ENCODE data around the gene DPEP3. TPM values are rescaled to one million over a fixed set of nuclear protein-coding genes. Genes with fewer than 3 reads are reported as not detected.
A peak's percentile ranks its signal among the peaks of the same experiment; 100 is the strongest.

Gene DPEP3
- total RNA-seq, 1 donor from 2014 or later = 0.18 TPM

DNA sequence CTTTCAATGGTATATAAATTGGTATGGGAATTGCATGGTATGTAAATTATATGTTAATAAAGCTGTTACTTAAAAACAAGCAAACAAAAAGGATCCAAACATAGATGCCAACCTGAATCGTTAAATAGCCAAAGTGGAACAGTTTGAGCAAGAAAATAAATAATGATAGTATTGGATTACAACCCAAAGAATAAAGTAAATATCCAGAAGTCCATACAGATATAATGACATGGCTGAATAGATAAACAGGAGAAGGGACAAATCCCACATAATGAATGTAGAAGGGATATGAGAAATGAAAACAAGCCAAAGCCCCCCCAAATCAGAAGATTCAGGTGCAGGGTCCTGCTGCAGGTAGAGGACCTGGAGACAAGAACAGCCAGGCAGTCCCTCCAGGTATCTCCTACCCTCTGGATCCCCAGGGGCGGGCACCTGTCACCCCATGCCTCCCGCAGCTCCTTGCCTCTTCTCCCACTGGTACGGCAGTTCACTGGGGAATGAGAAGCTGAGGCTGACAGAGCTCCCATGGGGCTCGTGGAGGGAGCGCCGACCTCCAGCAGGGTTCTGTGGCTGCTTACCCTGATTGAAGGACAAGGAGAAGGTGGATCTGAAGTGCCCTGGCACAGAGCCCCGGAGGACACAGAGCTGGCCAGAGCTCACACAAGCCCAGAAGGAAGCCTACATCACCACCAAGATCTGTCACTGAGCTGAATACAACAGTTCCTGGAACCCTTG, 26.5 kb downstream of the DPEP3 start:
- Histone ChIP-seq H3K27ac (no peak overlapping the region), H3K4me1 (peaks cover 14% of the 10 kb centered on the region), H3K4me3 (no peak overlapping the region), H3K27me3 (ENCODE audit: low read depth) (no peaks in the 10 kb centered on the region), H3K9me3 (no peaks in the 10 kb centered on the region), H3K36me3 (peaks cover 91% of the 10 kb centered on the region)
- intact Hi-C loops (cut with DNase I) = no loop called here
- TF ChIP-seq, protein P1, sequence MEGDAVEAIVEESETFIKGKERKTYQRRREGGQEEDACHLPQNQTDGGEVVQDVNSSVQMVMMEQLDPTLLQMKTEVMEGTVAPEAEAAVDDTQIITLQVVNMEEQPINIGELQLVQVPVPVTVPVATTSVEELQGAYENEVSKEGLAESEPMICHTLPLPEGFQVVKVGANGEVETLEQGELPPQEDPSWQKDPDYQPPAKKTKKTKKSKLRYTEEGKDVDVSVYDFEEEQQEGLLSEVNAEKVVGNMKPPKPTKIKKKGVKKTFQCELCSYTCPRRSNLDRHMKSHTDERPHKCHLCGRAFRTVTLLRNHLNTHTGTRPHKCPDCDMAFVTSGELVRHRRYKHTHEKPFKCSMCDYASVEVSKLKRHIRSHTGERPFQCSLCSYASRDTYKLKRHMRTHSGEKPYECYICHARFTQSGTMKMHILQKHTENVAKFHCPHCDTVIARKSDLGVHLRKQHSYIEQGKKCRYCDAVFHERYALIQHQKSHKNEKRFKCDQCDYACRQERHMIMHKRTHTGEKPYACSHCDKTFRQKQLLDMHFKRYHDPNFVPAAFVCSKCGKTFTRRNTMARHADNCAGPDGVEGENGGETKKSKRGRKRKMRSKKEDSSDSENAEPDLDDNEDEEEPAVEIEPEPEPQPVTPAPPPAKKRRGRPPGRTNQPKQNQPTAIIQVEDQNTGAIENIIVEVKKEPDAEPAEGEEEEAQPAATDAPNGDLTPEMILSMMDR (IDR thresholded peaks at IDR 0.05) = no peak
- ATAC-seq (no peak), DNase-seq (no peak)

DNA sequence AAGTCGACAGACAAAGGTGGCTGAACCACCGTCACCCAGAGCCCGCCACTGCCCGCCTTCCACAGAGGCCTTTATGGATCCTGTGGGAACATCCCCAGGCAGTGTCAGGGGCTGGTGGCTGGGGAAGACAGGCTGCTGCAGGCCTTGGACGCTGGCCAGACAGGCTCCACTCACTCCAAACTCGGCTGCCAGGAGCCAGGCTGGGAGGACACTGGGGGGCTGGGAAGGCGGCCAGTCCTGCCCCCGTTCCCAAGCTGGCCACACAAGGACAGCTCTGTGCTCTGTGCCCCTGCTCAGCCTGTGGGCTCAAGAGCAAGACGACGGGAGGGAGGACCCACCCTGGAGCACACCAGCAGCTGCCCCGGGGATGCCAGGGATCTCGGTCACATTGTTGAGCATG, 28.8 kb downstream of the DPEP3 start:
- peak in 1 of 2 donors; percentile 5 for ATAC-seq
- intact Hi-C loops (cut with DNase I) = no loop called here
- TF ChIP-seq, protein P1 (IDR thresholded peaks at IDR 0.05) = no peak
- H3K4me3 ChIP-seq = no peak overlapping the region
- no peak for DNase-seq
- H3K4me1 ChIP-seq = peaks cover 9% of the 10 kb centered on the region
- H3K36me3 ChIP-seq = peaks cover 100% of the 10 kb centered on the region
- H3K27me3 ChIP-seq (ENCODE audit: low read depth) = no peaks in the 10 kb centered on the region
- no peaks in the 10 kb centered on the region for H3K9me3 ChIP-seq
- H3K27ac ChIP-seq = peak overlapping the region; percentile 39

DNA sequence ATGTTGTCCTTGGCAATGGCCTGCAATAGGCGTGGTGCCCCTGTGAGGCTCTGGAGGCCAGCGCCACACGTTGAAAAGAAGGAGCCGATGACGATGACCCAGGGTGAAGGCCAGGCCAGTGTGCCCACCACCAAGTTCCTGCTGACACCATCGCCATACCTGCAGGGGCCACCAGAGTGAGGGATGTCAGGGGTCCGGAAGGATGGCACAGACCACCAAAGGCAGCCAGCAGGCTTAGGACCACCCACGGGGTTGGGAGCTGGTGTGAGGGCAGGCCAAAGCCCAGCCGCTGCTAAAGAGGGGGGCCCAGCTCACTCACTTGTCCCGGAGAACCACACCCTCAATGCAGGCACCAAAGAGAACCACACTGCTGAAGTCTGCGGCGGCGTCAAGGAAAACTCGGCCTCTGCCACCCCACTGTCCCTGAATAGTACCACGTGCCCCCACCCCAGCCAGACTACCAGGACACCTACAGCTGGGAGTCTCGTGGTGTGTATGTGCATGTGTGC, 29.9 kb downstream of the DPEP3 start:
- DNase-seq = no peak
- H3K36me3 ChIP-seq = peaks cover 100% of the 10 kb centered on the region
- TF ChIP-seq, protein P1 (IDR thresholded peaks at IDR 0.05) = no peak
- H3K27ac ChIP-seq = no peak overlapping the region
- H3K27me3 ChIP-seq (ENCODE audit: low read depth) = no peaks in the 10 kb centered on the region
- H3K4me3 ChIP-seq = no peak overlapping the region
- intact Hi-C loops (cut with DNase I) = no loop called here
- H3K4me1 ChIP-seq = peaks cover 9% of the 10 kb centered on the region
- no peaks in the 10 kb centered on the region for H3K9me3 ChIP-seq
- ATAC-seq = no peak

DNA sequence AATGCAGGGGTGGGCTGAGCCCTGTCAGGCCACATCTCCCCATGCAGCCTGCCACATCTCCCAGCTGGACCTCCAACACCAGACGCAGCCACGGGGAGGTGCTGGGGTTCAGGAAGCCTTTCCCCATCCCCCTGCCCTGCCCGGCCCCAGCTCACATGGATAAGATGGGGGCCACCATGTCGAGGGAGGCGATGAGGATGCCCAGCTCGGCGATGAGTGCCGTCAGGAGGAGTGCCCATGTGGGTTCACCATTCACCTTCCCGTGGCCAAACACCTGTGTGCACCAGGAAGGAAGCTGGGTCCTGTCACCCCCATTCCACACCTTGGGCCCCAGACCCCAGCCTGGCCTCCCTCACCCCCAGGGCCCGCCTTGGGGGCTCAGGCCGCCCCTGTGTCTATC, 30.7 kb downstream of the DPEP3 start:
- intact Hi-C loops (cut with DNase I) = no loop called here
- TF ChIP-seq, protein P1 (IDR thresholded peaks at IDR 0.05) = no peak

DNA sequence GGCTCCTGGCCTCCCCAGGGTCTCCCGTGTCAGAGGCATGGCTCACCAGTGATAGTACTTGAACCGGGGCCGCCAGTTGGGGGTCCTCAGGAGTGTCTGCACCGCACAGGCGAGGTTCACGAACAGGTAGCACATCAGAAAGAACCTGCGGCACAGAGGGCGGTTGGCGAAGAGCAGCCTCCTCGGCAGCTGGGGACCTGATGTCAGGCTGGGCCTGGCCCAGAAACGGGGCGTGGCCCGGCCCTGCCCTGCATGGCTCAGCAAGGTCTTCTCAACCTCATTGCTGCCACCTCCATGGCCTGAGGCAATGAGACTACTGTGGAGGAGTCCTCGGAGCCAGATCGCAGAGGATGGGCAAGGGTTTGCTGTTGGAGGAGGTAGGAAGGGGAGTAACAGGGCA, 32.3 kb downstream of the DPEP3 start:
- no peak for ATAC-seq
- intact Hi-C loops (cut with DNase I) = no loop called here
- TF ChIP-seq, protein P1 (IDR thresholded peaks at IDR 0.05) = no peak
- Histone ChIP-seq H3K27ac (no peak overlapping the region), H3K9me3 (no peaks in the 10 kb centered on the region), H3K4me1 (peaks cover 23% of the 10 kb centered on the region), H3K4me3 (no peak overlapping the region), H3K27me3 (ENCODE audit: low read depth) (no peaks in the 10 kb centered on the region), H3K36me3 (peaks cover 98% of the 10 kb centered on the region)
- no peak for DNase-seq

More for the DNA sequence above, 30.7 kb downstream of the DPEP3 start:
- H3K27me3 ChIP-seq (ENCODE audit: low read depth) = no peaks in the 10 kb centered on the region
- DNase-seq = no peak
- H3K27ac ChIP-seq = no peak overlapping the region
- peaks cover 11% of the 10 kb centered on the region for H3K4me1 ChIP-seq
- no peak overlapping the region for H3K4me3 ChIP-seq
- ATAC-seq = no peak
- H3K36me3 ChIP-seq = peaks cover 100% of the 10 kb centered on the region
- no peaks in the 10 kb centered on the region for H3K9me3 ChIP-seq

All from lower lobe of right lung (tissue), 2 donors.